SKM-1 treated with dmso at 0.1 percent for 144 hours (cell line): ENCODE results near the gene FADS1.
A peak's percentile ranks its signal among the peaks of the same experiment; 100 is the strongest.

Experiments used
- DNase-seq: peaks from one replicate; lab custom pipeline; 2025; ENCODE audit not compliant: unreplicated experiment; lab: John Stamatoyannopoulos, UW

The FADS1 gene

DNA sequence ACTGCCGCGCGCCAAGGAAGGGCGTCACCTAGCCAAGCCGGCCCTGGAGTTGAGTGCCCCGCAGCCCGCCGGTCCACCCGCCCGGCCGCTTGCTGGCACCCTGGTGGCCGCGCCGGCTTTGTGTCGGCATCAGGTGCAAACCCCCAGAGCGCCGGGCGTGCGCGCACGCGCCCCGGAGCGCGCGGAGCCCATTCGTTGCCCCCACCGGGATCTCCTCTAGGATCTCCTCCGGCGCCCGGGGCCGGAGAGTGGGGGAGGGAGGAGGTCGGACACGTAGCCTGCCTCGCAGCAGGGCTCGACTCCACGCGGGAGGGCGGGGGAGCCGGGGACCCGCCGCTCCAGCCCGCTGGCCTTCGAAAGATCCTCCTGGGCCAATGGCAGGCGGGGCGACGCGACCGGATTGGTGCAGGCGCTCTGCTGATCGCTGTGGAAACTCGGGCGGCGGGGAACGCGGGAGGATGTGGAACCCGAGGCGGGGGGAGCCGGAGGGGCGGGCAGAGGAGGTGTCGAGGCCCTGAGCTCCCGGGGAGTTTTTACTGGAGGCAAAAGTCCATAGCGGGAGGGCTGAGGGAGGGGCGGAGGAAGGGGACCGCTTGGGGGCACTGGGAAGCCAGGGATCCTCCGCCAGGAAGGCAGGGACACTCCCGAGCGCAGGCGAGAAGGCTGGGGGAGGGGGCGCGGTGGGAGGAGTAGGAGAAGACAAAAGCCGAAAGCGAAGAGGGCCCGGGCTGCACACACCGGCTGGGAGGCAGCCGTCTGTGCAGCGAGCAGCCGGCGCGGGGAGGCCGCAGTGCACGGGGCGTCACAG lies 11.0 kb upstream of the FADS1 start, which contains the start of gene FADS2:
Gene FADS2 (plus strand): TSS at position 730 of the 808 bp plus-strand sequence. CDS start 91 bp downstream, outside the sequence.
- peak; percentile 79 for DNase-seq

DNA sequence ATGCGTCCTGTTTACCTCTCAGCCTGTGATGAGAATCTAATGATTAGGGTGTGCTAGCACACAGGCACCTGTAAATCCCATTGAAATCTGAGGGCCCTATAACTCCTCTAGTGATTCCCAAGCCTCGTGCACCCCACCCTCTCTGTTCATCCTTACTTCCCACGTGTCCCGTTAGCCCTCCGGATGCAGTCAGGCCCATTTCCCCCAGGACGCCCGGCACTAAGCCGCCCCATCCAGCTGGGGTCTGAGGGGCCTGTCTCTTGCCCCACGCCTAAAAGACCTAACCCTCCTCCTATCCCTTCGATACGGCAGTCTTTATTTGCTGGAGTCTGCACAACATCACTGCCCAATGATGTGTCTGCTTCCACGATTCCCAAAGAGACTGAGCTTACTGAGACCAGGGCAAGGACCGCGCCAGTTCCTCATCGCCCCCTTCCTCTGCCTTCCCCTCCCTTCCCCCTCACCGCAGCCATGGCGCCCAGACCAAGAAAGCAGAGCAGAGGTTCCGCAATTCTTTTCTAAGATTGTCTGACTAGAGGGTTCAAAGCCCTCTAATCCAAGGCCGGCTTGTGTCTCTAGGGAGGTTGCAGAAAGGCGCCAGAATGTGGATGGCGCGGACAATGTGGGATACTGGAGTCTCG lies 10.2 kb upstream of the FADS1 start:
- DNase-seq = peak; percentile 66

DNA sequence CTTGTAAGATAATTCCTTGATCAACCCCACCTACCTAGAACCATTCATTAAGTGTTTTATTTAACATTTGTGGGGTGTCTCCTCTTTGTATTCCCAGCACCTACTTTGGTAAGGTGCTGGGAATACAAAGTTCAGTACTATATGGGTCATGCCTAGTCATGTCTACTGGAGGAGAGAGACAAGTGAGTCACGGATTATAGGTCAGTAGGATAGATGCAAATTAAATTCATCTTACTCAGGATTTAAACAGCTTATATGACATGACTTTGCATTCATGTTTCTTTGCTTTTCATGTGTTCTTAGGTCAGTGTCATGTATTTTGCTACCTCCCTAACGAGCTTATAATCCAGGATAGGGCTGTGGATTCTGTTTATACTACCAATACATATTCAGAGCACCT lies 3.4 kb upstream of the FADS1 start:
- no peak for DNase-seq

DNA sequence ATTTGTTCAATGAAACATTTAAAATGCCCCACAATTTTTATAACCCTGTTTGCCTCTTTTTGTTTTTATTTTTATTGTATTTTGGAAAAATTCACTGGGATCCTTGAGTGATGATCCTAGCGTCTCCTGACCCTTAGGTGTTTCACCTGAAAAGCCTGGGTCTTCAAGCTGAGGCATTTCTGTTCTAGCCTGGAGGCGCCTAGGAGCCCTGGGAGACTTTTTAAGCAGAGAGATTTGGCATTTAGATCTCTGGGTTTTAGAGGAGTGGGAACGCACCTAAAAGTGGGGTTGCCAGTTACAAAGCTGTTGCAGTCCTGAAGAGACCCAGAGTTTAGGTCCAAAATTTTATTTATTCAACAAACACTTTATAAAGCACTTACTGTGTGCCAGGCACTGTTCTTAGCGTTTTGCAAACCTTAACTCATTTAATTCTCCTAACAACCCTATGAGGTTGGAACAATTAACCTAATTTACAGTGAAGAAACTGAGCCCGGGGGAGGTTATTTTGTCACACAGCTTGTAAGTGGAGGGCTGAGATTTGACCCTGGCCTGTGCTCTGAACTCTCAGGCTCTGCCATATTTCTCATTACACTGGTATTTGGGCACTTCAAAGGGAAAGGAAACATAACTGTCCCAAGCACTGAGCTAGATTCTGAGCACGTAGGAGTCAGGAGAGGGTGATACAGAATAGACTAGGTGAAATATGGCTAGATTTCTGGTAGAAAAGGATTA lies 834 bp upstream of the FADS1 start:
- no peak for DNase-seq

DNA sequence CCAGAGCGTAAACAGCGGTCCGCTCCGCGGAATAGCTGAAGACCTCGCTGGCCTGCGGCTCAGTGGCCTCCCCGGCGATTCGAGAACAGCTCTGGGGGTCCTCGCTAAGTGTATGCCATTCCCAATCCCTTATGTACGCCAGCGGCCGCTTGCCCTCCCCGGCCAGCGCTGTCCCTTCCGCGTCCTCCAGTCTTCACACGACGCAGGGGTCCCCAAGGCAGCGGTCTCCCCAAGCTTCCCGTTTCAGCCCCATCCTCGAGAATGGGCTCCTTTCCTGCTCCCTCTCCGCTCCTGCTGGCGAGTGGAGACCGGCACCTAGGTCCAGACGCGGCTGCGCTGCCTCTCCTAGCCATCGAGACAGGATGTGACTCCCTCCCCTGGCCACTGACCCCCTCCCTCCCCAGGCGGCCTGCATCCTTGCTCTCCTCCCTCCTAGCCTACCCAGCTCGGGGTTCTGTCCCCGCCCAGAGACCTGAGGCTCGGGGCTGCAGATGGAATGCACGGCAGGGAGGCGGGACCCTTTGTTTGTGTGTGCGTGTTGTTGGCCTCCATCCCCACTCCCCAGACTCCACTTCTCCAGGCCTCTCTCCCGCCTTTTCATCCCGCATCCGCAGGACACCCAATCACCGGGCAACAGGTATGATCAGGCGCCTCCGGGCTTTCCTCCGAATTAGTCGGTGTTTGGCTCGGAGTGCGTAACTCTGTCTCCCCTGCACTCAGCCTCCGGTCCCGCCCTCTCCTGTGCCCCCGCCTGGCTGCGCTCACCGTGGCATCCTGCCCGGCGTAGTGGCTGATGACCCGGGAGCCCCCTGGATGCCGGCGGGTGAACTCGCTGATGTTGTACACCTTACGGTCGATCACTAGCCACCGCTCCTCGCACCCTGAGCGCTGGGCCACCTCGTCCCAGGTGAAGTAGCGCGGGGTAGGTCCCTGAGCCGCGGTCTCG lies 740 bp downstream of the FADS1 start:
- peak; percentile 35 for DNase-seq

DNA sequence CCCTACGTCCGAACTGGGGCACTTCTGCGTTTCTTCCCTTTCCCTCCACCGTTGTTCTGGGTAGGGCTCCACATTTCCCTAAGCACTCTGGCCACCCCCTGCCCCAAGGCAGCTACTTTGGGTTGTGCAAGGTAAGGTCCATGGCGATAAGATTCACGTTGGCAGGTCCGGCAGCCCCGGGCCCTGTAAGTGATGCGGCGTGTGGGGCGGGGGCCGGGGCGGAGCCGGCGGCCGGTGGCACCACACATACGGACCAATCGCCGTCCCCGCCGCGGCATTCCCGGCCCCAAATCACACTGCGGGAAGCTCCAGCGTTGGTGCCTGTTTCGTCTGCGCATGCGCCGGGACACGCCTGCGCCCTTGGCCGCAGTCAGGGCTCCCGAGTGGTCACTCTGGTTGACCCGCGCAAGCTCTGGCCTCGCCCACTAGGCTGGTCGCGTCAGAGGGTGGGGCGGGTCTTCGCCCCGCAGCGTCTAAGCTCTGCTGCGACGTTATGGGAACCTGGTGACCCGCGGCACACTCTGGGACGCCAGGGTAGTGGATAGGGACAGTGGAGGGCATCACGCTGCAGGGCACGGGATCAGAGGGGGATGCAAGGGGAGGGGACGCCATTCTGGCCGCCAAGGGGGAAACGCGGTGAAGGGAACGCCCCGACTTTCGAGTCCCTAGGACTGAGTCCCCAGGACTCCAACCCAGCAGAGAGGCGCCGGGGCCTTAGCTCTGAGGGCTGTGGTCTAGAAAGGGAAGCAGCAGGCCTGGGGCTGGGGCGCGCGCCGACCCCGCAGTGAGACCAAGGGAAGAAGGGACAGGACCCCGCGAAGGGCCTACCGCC lies 1.6 kb downstream of the FADS1 start:
- DNase-seq = peak; percentile 63

DNA sequence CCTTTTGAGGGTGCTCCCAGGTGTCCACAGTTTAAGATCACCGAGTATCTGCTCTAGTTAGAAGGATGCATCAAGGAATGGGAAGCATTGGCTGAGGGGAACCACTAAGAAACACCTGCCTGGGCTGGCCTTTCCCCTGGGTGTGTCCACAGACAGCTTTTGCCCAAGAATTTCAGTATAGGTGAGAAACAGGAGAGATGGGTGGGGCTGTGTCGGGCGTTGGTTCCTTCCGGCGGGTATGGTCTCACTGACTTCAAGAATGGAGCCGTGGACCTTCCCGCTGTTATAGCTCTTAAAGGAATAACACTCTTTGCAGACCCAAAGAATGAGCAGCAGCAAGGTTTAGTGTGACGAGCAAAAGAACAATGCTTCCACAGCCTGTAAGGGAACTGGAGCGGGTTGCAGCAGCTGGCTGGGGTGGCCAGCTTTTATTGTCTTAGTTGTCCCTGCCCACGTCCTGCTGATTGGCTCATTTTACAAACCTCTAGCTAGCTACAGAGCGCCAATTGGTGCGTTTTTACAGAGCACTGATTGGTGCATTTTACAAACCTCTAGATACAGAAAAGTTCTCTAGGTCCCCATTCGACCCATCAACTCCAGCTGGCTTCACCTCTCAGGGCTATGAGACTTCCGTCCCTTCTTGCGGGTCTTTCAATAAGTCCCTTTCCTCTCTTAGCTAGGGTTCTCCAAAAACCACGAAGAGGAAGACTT lies 2.4 kb downstream of the FADS1 start:
- no peak for DNase-seq

DNA sequence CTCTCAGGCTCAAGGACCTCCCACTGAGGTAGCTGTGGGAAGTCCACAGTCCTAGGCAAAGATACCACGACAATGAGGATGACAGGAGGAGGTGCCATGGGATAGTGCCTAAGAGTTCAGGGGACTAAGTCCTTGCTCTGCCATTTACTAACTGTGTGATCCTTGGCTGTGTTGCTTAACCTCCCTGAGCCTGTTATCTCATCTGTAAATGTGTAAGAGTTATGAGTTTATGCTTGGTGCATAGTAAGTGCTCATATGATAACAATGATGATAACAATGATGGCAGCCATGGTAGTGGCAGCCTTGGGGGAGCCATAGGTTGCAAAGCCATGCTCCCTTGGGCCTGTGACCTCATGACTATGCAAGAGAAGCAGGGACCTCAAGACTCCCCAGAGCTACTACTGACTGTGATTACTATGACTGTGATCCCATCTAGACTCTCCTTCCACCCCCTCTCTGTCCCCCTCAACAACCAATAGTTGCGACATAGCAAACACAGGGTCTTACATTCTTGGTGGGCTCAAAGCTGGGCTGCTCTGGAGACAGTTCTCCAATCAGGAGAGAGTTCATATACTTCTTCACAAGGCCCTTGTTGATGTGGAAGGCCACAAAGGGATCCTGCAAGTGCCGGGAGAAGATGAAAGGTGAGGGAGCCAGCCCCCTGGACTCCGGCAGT lies 3.9 kb downstream of the FADS1 start:
- DNase-seq = no peak

DNA sequence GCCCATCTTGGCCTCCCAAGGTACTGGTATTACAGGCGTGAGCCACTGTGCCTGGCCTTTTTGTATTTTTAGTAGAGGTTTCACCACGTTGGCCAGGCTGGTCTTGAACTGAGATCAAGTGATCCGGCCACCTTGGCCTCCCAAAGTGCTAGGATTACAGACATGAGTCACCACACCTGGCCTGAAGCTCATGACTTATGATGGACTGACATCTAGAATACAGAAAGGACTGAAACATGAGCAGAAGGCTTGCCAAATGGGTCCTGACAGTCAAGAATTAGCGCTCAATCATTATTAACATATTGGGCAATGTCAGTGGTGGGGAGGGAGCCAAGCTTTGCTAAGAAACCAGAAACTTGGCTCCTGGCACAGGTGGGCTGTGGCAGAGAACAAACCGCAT lies 5.0 kb downstream of the FADS1 start:
- no peak for DNase-seq

DNA sequence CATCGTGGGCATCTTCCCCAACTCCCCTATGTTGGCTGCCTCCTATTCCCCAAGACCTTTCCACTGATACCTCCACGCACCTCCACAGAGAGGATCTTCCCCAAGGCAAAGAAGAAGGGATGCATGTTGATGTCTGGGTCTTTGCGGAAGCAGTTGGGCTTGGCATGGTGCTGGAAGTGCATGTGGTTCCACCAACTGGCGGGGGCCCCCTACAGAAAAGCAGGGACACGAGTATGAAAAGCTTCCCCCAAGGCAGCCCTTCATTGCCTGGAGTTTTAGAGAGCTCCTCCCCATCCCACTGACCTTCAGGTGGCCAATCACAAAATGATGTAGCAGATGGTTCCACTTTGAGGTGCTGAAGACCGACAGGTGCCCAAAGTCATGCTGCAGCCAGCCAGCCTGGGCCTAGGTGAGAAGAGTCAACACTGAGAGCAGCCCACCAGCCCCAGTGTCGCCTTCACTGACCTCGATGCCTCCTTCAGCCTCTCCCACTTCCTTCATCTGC lies 6.1 kb downstream of the FADS1 start:
- no peak for DNase-seq

DNA sequence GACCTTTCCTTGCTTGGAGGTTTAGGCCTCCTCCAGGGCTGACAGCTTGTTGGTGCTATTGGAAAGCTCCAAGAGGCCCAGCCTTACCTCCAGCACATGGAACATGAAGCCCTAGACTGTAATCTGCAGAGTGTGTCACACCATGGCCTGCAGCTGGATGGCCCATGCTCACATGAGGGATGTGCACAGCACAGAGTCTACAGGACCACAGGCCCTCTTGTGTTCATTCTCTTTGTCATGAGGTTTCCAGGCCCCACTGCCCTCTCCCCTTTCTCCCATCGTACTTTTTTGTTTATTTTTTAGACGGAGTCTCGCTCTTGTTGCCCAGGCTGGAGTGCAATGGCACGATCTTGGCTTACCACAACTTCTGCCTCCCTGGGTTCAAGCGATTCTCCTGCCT lies 10.0 kb downstream of the FADS1 start:
- no peak for DNase-seq

DNA sequence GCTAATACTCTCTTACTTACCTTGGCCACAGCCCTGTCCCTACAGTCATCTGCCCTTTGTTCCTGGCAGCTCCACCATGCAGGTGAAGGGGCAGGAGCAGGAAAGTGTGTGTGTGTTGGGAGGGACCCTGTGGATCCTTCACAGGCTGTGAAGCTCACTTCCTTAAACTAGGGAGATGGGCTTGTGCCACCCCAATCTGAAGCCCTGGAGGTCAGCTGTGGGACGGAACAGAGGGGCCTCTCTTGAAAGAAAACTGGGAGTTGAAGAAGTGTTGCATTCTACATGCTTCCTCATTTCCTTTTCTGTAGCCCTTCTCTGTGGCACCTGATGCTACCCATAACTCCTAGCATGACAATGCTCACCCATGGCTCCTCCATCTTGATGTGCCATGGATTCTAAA lies 11.7 kb downstream of the FADS1 start:
- DNase-seq = no peak

DNA sequence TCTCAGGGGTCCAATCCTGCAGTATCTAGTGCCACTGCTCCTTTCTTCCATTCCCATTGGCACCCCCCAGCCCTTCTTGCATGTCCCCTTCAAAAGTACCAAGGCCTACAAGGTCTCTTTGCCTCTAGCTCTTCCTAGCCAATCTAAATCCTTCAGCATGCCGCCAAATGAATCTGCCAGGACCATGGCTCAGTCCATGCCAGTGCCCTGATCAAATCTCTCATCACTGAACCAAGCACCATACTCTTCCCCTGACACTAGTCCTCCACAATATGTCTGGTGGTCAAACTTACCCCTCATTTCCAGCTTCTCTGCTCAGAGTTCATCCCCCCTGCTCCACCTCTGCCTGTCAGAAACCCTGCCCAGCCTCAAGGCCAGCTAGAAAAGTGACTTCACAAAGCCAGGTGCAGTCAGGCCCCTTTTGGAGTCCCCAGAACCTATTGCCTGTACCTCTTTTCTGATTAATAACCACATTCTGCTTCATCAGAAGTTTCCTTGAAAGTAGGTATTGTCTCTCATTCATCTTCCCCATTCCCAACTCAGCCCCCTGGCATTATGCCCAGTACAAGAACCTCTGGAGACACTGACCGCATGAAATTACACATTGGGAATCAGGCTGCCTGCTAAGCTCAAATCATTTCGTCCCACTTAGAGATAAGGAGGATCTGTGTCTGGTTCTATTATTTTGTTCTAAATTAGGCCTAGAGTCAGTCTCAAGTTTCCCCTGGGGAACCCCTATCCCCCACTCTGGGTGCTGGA lies 12.7 kb downstream of the FADS1 start:
- DNase-seq = no peak

DNA sequence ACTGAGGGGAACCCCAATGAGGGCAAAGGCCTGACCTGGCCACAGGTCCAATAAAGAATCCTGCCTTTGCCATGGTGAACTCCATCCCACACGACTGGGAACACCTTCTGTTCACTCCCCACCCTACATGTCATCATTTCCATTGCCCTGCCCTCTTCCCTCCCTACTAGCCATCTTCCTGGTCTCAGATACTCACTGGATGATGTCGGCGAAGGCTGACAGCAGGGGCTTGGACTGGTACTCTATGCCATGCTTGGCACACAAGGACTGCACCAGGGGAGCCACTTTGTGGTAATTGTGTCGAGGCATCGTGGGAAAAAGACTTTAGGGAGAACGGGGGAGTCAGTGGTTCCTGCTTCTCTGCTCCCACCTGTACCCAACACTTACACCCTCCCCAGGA lies 14.2 kb downstream of the FADS1 start:
- no peak for DNase-seq

DNA sequence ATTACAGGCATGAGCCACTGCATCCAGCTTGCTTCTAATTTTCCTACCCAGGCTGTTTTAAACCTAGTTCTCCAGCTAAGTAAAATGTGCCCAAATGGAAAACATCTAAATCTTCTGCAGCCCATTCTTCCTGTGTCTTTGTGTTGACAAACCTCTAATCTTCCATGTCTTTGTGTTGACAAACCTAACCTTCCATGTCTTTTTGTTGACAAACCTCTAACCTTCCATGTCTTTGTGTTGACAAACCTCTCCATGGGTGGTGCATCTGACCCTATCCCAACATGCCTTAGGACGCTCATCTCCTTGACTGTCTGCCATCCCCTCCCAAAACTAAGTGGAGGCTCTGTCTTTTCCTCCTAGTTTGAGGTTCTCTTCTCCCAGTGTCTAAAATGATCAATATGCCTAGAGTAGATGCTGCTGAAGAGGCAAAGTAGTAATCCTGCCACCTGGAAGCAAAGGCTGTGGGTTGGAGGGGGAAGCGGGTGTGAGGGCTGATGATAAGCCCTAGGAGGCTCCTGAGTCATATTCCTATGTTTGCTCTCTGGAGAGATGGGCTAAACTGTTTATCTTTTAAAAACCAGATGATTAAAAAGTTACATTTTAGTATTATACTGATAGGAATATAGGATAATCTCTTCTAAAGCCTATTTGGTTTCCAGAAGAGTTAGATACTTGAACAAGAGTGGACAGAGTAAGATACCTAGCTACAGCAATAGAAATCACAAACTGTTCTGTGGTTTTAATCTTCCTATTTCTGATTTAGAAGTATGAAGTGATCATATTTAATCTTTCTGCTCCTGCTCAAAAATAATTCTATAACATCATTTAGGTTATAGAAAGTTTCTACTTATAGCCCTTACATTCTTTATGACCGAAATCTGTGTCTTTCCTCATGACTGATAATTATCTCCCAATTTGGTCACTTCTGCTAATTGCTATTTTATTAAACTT lies 16.2 kb downstream of the FADS1 start:
- no peak for DNase-seq

DNA sequence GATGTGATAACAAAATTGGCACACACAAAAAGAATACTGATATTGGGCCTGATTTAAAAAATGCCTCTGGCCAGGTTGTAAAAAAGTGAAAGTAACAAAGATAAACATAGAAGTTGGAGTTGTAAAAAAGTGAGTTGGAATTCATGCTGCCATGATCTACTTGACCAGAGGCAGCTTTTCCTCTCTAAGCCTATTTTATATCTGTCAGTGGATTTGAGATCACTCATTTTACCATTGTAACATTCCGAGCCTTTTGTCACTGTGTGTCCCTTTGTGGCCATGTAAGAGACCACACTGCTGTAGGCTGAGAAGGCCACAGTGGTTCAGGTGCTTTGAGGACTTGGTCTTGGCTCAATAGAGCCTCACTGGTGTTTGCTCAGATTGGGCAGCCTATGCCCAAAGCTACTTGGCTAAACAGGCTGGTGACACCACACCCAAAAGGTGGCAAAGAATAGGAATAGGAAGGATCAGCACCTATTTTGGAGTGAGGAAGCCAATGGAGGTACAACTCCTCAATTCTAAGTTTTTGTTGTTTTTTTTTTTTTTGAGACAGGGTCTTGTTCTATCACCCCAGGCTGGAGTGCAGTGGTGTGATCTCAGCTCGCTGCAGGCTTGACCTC lies 17.0 kb downstream of the FADS1 start:
- DNase-seq = no peak
